Measurements from ENCODE around the gene CBX4. TPM values are rescaled to one million over a fixed set of nuclear protein-coding genes. Genes with fewer than 3 reads are reported as not detected.
A peak's percentile ranks its signal among the peaks of the same experiment; 100 is the strongest.

The CBX4 gene
- total and polyA plus RNA-seq, 2 of the 13 experiments (the other 11 are each of a cell fraction or from before 2014, with no cell fraction given), result 25.8 to 50.8 TPM

GRCh38 chr17:79811011-79811867 lies 28.0 kb downstream of the CBX4 start (continued):
- TF ChIP-seq SOX6 (IDR thresholded peaks at IDR 0.05) (no peak), SOX6 (CRISPR knock-in tag; IDR thresholded peaks at IDR 0.05) (peak; percentile 49), ZNF331 (CRISPR knock-in tag; IDR thresholded peaks at IDR 0.05) (peak; percentile 66), RBAK (CRISPR knock-in tag; IDR thresholded peaks at IDR 0.05) (no peak), HMG20B (CRISPR knock-in tag; conservative IDR thresholded peaks at IDR 0.05) (no peak), MED1 (CRISPR knock-in tag; IDR thresholded peaks at IDR 0.05) (peak; percentile 80), ZNF292 (CRISPR knock-in tag; IDR thresholded peaks at IDR 0.05; ENCODE audit: borderline replicate concordance, low read depth) (no peak), KAT8 (CRISPR knock-in tag; IDR thresholded peaks at IDR 0.05) (peak; percentile 44; the same call in 1 of the 2 replicates), ZNF558 (CRISPR knock-in tag; IDR thresholded peaks at IDR 0.05; ENCODE audit: borderline replicate concordance) (no peak), SRF (IDR thresholded peaks at IDR 0.05; ENCODE audit: low read depth, low read length) (0 out of 2 replicates have a peak, but pooled peaks have one; percentile 14), NFRKB (IDR thresholded peaks at IDR 0.05) (no peak), ZNF333 (CRISPR knock-in tag; IDR thresholded peaks at IDR 0.05; ENCODE audit: borderline replicate concordance) (peak; percentile 52; the same call in 1 of the 2 replicates), ZNF34 (CRISPR knock-in tag; IDR thresholded peaks at IDR 0.05; ENCODE audit: borderline replicate concordance) (0 out of 2 replicates have a peak, but pooled peaks have one; percentile 64), ZNF205 (CRISPR knock-in tag; IDR thresholded peaks at IDR 0.05) (peak; percentile 85), ZNF281 (CRISPR knock-in tag; IDR thresholded peaks at IDR 0.05; ENCODE audit: borderline replicate concordance) (peak; percentile 98), ZNF33B (CRISPR knock-in tag; IDR thresholded peaks at IDR 0.05) (no peak; the same call in 1 of the 2 replicates), BORCS8-MEF2B (CRISPR knock-in tag; IDR thresholded peaks at IDR 0.05) (peak; percentile 67), HDAC1 (CRISPR knock-in tag; IDR thresholded peaks at IDR 0.05) (peak; percentile 93), ZNF75D (CRISPR knock-in tag; IDR thresholded peaks at IDR 0.05; ENCODE audit: borderline replicate concordance) (no peak), CEBPB (IDR thresholded peaks at IDR 0.05; ENCODE audit: borderline replicate concordance, low read depth, low read length) (no peak), SIX4 (CRISPR knock-in tag; IDR thresholded peaks at IDR 0.05) (no peak), ZFP36L2 (CRISPR knock-in tag; IDR thresholded peaks at IDR 0.05) (no peak), GLI4 (CRISPR knock-in tag; IDR thresholded peaks at IDR 0.05; ENCODE audit: borderline replicate concordance) (no peak), ZKSCAN5 (CRISPR knock-in tag; IDR thresholded peaks at IDR 0.05) (no peak)
- TF ChIP-seq, protein P1, sequence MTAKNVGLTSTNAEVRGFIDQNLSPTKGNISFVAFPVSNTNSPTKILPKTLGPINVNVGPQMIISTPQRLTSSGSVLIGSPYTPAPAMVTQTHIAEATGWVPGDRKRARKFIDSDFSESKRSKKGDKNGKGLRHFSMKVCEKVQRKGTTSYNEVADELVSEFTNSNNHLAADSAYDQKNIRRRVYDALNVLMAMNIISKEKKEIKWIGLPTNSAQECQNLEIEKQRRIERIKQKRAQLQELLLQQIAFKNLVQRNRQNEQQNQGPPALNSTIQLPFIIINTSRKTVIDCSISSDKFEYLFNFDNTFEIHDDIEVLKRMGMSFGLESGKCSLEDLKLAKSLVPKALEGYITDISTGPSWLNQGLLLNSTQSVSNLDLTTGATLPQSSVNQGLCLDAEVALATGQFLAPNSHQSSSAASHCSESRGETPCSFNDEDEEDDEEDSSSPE (CRISPR knock-in tag; IDR thresholded peaks at IDR 0.05), result no peak
